HEK293 (cell line): ENCODE data around the gene SFRP5.

Experiments used
- CTCF ChIA-PET: fragments of 350-600 bp; formaldehyde crosslinking; extraction: SDS; loops from one replicate; lab custom pipeline; 2021; ENCODE audit warnings: antibody characterized with exemption; lab: Yijun Ruan, JAX
- POLR2A ChIA-PET: fragments of 300-600 bp; formaldehyde crosslinking; extraction: SDS; loops from one replicate; lab custom pipeline; 2020; ENCODE audit warnings: antibody characterized with exemption, inconsistent platforms; lab: Yijun Ruan, JAX
- H3K27ac ChIP-seq: fragments of 200-500 bp; sonication (Bioruptor generic); 2 replicates; pipeline ENCODE4 v1.5.1; 2014; ENCODE audit warnings: low read depth, low read length, control low read depth, inconsistent platforms; ENCODE audit errors: extremely low read depth
- H3K36me3 ChIP-seq, 2 experiments: fragments of 200-500 bp in 1 of 2; sonication (Bioruptor generic) in 1 of 2; 1 replicate in 1 of 2; 2 replicates in 1 of 2; pipeline ENCODE4 v1.5.1; 2014 to 2017; ENCODE audit warnings: inconsistent platforms in 2 of 2, low read length in 2 of 2; ENCODE audit not compliant: control insufficient read depth in 2 of 2, insufficient read depth in 1 of 2
- H3K4me1 ChIP-seq: fragments of 200-500 bp; sonication (Bioruptor generic); 2 replicates; pipeline ENCODE4 v1.5.1; 2014; ENCODE audit warnings: mild to moderate bottlenecking, low read length, inconsistent platforms; ENCODE audit not compliant: control insufficient read depth, insufficient read depth
- H3K4me3 ChIP-seq: 2 replicates; pipeline ENCODE4 v1.5.1; 2011; ENCODE audit warnings: low read depth, mild to moderate bottlenecking, control low read depth, low read length, moderate library complexity
- H3K9me3 ChIP-seq: fragments of 200-500 bp; sonication (Bioruptor generic); 2 replicates; pipeline ENCODE4 v1.5.1; 2014; ENCODE audit warnings: low read depth, low read length, inconsistent platforms; ENCODE audit not compliant: control insufficient read depth, insufficient read depth
- BCL6B ChIP-seq: fragments of 450-650 bp; formaldehyde crosslinking; IDR thresholded peaks from 2 replicates; pipeline ENCODE4 v1.5.1; 2017; ENCODE audit warnings: missing biosample characterization, missing genetic modification characterization
- CTCF ChIP-seq: fragments of 450-650 bp; formaldehyde crosslinking; IDR thresholded peaks from 2 replicates; pipeline ENCODE4 v1.5.1; 2016; ENCODE audit warnings: missing biosample characterization, missing genetic modification characterization
- FEZF1 ChIP-seq: fragments of 450-650 bp; formaldehyde crosslinking; IDR thresholded peaks from 2 replicates; pipeline ENCODE4 v1.5.1; 2016; ENCODE audit warnings: missing biosample characterization, missing genetic modification characterization
- KLF7 ChIP-seq: fragments of 450-650 bp; formaldehyde crosslinking; IDR thresholded peaks from 2 replicates; pipeline ENCODE4 v1.5.1; 2016; ENCODE audit warnings: missing biosample characterization, missing genetic modification characterization, borderline replicate concordance
- MEIS1 ChIP-seq: sonication (generic); formaldehyde crosslinking; IDR thresholded peaks from 2 replicates; pipeline ENCODE4 v1.8.1; 2022; ENCODE audit warnings: missing genetic modification reagents, mild to moderate bottlenecking, borderline replicate concordance
- PATZ1 ChIP-seq: fragments of 450-650 bp; formaldehyde crosslinking; IDR thresholded peaks from 2 replicates; pipeline ENCODE4 v1.5.1; 2016; ENCODE audit warnings: missing biosample characterization, missing genetic modification characterization
- PRDM2 ChIP-seq: fragments of 450-650 bp; formaldehyde crosslinking; IDR thresholded peaks from 2 replicates; pipeline ENCODE4 v1.5.1; 2016; ENCODE audit warnings: missing biosample characterization, missing genetic modification characterization, borderline replicate concordance
- REST ChIP-seq: fragments of 450-650 bp; formaldehyde crosslinking; IDR thresholded peaks from 2 replicates; pipeline ENCODE4 v1.5.1; 2016; ENCODE audit warnings: missing biosample characterization, missing genetic modification characterization
- SCRT2 ChIP-seq: fragments of 450-650 bp; formaldehyde crosslinking; IDR thresholded peaks from 2 replicates; pipeline ENCODE4 v1.5.1; 2016; ENCODE audit warnings: missing biosample characterization, missing genetic modification characterization
- ZBTB44 ChIP-seq: fragments of 450-650 bp; IDR thresholded peaks from 2 replicates; pipeline ENCODE4 v1.5.1; 2018; ENCODE audit warnings: missing biosample characterization, mild to moderate bottlenecking, missing genetic modification characterization
- ZFP3 ChIP-seq: fragments of 450-650 bp; formaldehyde crosslinking; IDR thresholded peaks from 2 replicates; pipeline ENCODE4 v1.5.1; 2016; ENCODE audit warnings: low read depth, missing biosample characterization, missing genetic modification characterization
- ZNF133 ChIP-seq: fragments of 450-650 bp; formaldehyde crosslinking; IDR thresholded peaks from 2 replicates; pipeline ENCODE4 v1.5.1; 2016; ENCODE audit warnings: missing biosample characterization, missing genetic modification characterization
- ZNF221 ChIP-seq: fragments of 450-650 bp; formaldehyde crosslinking; IDR thresholded peaks from 2 replicates; pipeline ENCODE4 v1.5.1; 2017; ENCODE audit warnings: missing biosample characterization, missing genetic modification characterization, borderline replicate concordance
- ZNF449 ChIP-seq: fragments of 450-650 bp; formaldehyde crosslinking; IDR thresholded peaks from 2 replicates; pipeline ENCODE4 v1.5.1; 2017; ENCODE audit warnings: missing biosample characterization, mild to moderate bottlenecking, missing genetic modification characterization, moderate library complexity
- ZNF510 ChIP-seq: fragments of 450-650 bp; formaldehyde crosslinking; IDR thresholded peaks from 2 replicates; pipeline ENCODE4 v1.5.1; 2018; ENCODE audit warnings: mild to moderate bottlenecking, missing genetic modification characterization, missing biosample characterization; ENCODE audit not compliant: insufficient replicate concordance
- ZNF596 ChIP-seq: fragments of 450-650 bp; IDR thresholded peaks from 2 replicates; pipeline ENCODE4 v1.5.0; 2018; ENCODE audit warnings: missing biosample characterization, mild to moderate bottlenecking, missing genetic modification characterization, moderate library complexity
- ZNF707 ChIP-seq: fragments of 450-650 bp; formaldehyde crosslinking; IDR thresholded peaks from 2 replicates; pipeline ENCODE4 v1.5.1; 2016; ENCODE audit warnings: missing biosample characterization, missing genetic modification characterization
- ZNF747 ChIP-seq: fragments of 450-650 bp; formaldehyde crosslinking; IDR thresholded peaks from 2 replicates; pipeline ENCODE4 v1.5.1; 2016; ENCODE audit warnings: missing biosample characterization, missing genetic modification characterization
- ZSCAN23 ChIP-seq: fragments of 450-650 bp; formaldehyde crosslinking; IDR thresholded peaks from 2 replicates; pipeline ENCODE4 v1.5.1; 2016; ENCODE audit warnings: missing biosample characterization, missing genetic modification characterization

SFRP5 gene

GRCh38 chr10:97814996-97815395, 43.2 kb upstream of the SFRP5 start:
- CTCF ChIA-PET = no interaction called here

More at GRCh38 chr10:97814996-97815395, 43.2 kb upstream of the SFRP5 start:
- no peak for TF ChIP-seq FEZF1 (tag by site-specific recombination)
- TF ChIP-seq ZBTB44 (tag by site-specific recombination) = no peak
- no peak for TF ChIP-seq ZNF449 (tag by site-specific recombination)
- no peak for TF ChIP-seq ZNF133
- TF ChIP-seq ZNF510 (tag by site-specific recombination) = no peak
- no peak for TF ChIP-seq REST
- no peak for TF ChIP-seq KLF7
- TF ChIP-seq PATZ1 = no peak
- TF ChIP-seq MEIS1 (CRISPR knock-in tag) = no peak
- no peak for TF ChIP-seq ZNF221 (tag by site-specific recombination)
- TF ChIP-seq PRDM2 (tag by site-specific recombination) = no peak
- no peak for TF ChIP-seq ZSCAN23 (tag by site-specific recombination)
- no peak for TF ChIP-seq SCRT2 (tag by site-specific recombination)
- TF ChIP-seq ZNF596 (tag by site-specific recombination) = no peak
- TF ChIP-seq BCL6B (tag by site-specific recombination) = no peak
- TF ChIP-seq ZFP3 (tag by site-specific recombination) = no peak
- TF ChIP-seq CTCF (tag by site-specific recombination) = no peak
- TF ChIP-seq ZNF707 = no peak
- no peak for TF ChIP-seq ZNF747 (tag by site-specific recombination)
- no peak overlapping the region for H3K4me3 ChIP-seq
- no peaks in the 10 kb centered on the region for H3K36me3 ChIP-seq
- no peaks in the 10 kb centered on the region for H3K4me1 ChIP-seq
- POLR2A ChIA-PET = no interaction called here
- no peak overlapping the region for H3K27ac ChIP-seq
- no peaks in the 10 kb centered on the region for H3K9me3 ChIP-seq
